Astrocyte (in vitro differentiated cells and primary cell): ENCODE results near the gene RGS9.

ENCODE experiments used
- EZH2 ChIP-seq: IDR thresholded peaks from 2 replicates; pipeline ENCODE4 v1.6.1; 2012; ENCODE audit warnings: mild to moderate bottlenecking, low read length, inconsistent platforms; ENCODE audit not compliant: insufficient read depth
- TF ChIP-seq, protein P1 (sequence below): IDR thresholded peaks from 2 replicates; pipeline ENCODE4 v1.5.1; 2011; ENCODE audit warnings: low read depth, mild to moderate bottlenecking, inconsistent platforms, low read length, moderate library complexity; ENCODE audit not compliant: insufficient read depth

DNA sequence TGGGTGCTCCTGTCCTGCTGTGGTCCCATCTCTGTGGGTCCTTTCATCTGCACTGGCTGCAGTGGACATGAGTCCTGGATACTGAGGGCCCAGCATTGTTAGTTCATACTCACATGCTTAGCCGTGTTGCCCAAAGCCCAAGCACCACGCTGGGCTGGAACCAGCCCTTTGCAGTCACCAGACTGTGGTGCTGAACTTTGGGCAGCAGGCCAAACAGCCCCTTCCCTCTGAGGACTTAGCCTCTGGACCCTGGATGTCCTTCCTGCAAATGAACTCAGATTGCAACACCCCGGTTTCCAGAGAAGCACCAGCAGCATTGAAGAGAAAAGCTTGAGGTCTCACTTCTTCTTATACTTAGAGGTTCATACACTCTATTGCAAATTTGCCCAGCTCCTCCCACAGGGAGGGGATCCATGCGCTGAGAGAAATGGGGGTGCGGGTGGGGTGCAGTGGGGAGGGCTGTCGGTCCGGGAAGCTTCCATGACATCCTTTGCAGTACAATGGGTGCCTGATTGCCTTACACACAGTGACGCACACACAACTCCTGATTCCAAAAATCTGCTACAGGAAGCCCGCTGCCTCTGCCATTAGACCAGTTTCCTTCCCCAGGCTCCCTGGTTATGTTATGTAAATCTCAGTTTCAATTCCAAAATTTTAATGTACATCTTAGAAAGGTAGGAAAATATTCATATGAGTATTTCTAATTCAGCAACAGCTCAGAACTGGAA is 65.8 kb downstream of the RGS9 start:
- TF ChIP-seq, protein P1, sequence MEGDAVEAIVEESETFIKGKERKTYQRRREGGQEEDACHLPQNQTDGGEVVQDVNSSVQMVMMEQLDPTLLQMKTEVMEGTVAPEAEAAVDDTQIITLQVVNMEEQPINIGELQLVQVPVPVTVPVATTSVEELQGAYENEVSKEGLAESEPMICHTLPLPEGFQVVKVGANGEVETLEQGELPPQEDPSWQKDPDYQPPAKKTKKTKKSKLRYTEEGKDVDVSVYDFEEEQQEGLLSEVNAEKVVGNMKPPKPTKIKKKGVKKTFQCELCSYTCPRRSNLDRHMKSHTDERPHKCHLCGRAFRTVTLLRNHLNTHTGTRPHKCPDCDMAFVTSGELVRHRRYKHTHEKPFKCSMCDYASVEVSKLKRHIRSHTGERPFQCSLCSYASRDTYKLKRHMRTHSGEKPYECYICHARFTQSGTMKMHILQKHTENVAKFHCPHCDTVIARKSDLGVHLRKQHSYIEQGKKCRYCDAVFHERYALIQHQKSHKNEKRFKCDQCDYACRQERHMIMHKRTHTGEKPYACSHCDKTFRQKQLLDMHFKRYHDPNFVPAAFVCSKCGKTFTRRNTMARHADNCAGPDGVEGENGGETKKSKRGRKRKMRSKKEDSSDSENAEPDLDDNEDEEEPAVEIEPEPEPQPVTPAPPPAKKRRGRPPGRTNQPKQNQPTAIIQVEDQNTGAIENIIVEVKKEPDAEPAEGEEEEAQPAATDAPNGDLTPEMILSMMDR: no peak
- no peak for TF ChIP-seq EZH2
